Caco-2 (cell line): ENCODE data around the gene ODAD3. TPM values are rescaled to one million over a fixed set of nuclear protein-coding genes. Genes with fewer than 3 reads are reported as not detected.

Experiments used
- BruUV-seq: library from RNA; stranded (reverse); fragments of 400-500 nt; replicated peaks from 2 replicates; lab custom pipeline; 2021; lab: Mats Ljungman, UMichigan
- CTCF ChIA-PET: fragments of 300-600 bp; sonication (Branson Sonifier 250); formaldehyde crosslinking; loops from one replicate; lab custom pipeline; 2022; ENCODE audit warnings: antibody characterized with exemption; lab: Charles Lee
- POLR2A ChIA-PET: fragments of 300-600 bp; sonication (Branson Sonifier 250); formaldehyde crosslinking; loops from one replicate; lab custom pipeline; 2022; ENCODE audit warnings: antibody characterized with exemption; lab: Charles Lee
- DNase-seq, 2 experiments: peaks; one replicate each; pipeline versions ENCODE4 v3.0.0 to v3.0.0-alpha.2; 2020 to 2022
- H3K27me3 ChIP-seq: replicated peaks from 2 replicates; pipeline ENCODE4 v1.6.0; 2011; ENCODE audit warnings: low read length; ENCODE audit not compliant: control insufficient read depth, insufficient read depth
- H3K36me3 ChIP-seq: 2 replicates; pipeline ENCODE4 v1.5.1; 2011; ENCODE audit warnings: low read length; ENCODE audit not compliant: control insufficient read depth, insufficient read depth
- H3K4me1 ChIP-seq: fragments of 250-450 bp; sonication (Bioruptor Pico); 2 replicates; pipeline ENCODE4 v1.5.1; 2020; ENCODE audit warnings: mild to moderate bottlenecking
- H3K4me3 ChIP-seq: 2 replicates; pipeline ENCODE4 v1.5.1; 2011; ENCODE audit warnings: low read depth, mild to moderate bottlenecking, control low read depth, low read length
- H3K9me3 ChIP-seq: fragments of 250-450 bp; sonication (Bioruptor Pico); 2 replicates; pipeline ENCODE4 v1.5.1; 2020; ENCODE audit warnings: mild to moderate bottlenecking, moderate library complexity
- H3K27ac Mint-ChIP-seq: one replicate; pipeline ENCODE4 v1.8.0; 2022; ENCODE audit warnings: mixed read lengths; ENCODE audit not compliant: unreplicated experiment
- H3K27me3 Mint-ChIP-seq: one replicate; pipeline ENCODE4 v1.8.0; 2022; ENCODE audit warnings: mixed read lengths; ENCODE audit not compliant: insufficient read depth, unreplicated experiment
- H3K36me3 Mint-ChIP-seq: one replicate; pipeline ENCODE4 v1.8.0; 2022; ENCODE audit warnings: mild to moderate bottlenecking, mixed read lengths; ENCODE audit not compliant: insufficient read depth, unreplicated experiment
- H3K4me1 Mint-ChIP-seq: one replicate; pipeline ENCODE4 v1.8.0; 2022; ENCODE audit warnings: low read depth, mixed read lengths; ENCODE audit not compliant: unreplicated experiment
- H3K4me3 Mint-ChIP-seq: one replicate; pipeline ENCODE4 v1.8.0; 2022; ENCODE audit warnings: mild to moderate bottlenecking, moderate library complexity, mixed read lengths; ENCODE audit not compliant: unreplicated experiment
- H3K9me3 Mint-ChIP-seq: one replicate; pipeline ENCODE4 v1.8.0; 2022; ENCODE audit warnings: mixed read lengths; ENCODE audit not compliant: unreplicated experiment
- intact Hi-C: fragments of 100-400 bp; cut with micrococcal nuclease; formaldehyde crosslinking; loops from one replicate; pipeline ENCODE4 v1.10.0; 2022; ENCODE audit not compliant: unreplicated experiment
- total RNA-seq: library from RNA; stranded (reverse); gene quantifications from 2 replicates; pipeline ENCODE4 v1.2.3, GENCODE V29; 2022
- TF ChIP-seq, protein P1 (sequence below), 2 experiments: fragments of 200-600 bp in 1 of 2; IDR thresholded peaks; 1 replicate in 1 of 2; 2 replicates in 1 of 2; pipeline versions ENCODE4 v1.5.1 to v1.8.0; 2011 to 2022; ENCODE audit warnings: antibody characterized with exemption in 1 of 2, control low read depth in 1 of 2, inconsistent platforms in 1 of 2, low read depth in 1 of 2, low read length in 1 of 2, mild to moderate bottlenecking in 1 of 2, moderate library complexity in 1 of 2; ENCODE audit not compliant: insufficient read depth in 1 of 2, severe bottlenecking in 1 of 2, unreplicated experiment in 1 of 2

The ODAD3 gene
- total RNA-seq, 1 experiment from 2014 or later: not detected

DNA sequence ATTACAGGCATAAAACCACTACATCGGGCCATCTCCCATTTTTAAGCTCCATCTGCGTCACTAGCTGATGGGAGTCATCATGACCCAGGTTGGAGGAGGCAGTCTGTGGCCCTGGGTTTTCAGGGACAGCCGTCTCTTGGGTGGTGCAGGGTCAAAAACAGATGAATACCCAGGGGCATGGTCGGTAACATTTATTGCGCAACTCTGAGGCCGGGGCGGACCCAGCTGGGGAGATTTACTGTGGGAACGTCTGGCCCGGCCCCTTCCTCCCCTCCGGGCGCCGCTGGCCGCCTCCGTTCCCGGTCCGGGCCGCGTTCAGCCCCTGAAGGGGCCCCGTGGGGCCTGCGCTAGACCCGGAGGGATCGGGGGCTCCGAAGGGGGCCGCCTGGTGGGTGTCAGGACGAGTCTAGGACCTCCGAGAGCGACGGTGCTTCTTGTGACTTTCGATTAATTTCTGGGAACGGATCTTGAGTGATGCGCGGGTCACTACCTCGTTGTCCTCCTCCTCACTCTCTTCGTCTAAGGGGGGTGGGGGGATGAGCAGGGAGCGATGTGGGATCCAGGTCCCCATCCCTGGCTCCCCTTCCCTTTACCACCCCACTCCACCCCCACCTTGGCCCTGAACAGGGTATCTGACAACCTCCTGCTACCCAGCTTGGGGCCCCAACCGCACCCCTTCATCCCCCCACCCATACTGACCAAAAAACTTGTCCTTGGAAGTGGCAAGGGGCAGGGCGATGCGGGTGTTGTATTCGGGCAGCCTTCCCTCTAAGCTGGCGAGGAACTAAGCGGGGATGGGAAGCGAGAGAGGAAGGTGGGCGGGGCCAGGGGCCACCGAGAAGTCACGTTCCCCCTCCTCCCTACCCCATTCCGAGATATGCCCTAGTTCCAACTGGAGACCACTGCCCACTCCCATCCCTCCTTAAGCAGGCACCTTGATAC, 14.2 kb downstream of the ODAD3 start:
- ChIA-PET POLR2A (no interaction called here), CTCF (interaction anchor here (0.6 to 3.1 kb wide), 4 partner anchors 14 to 223 kb away, joined by 5 to 28 read pairs (median 12); partner anchors contain the start of genes EPOR, KANK2, ODAD3 and PRKCSH)
- Histone ChIP-seq H3K27me3 (no peaks in the 10 kb centered on the region), H3K36me3 (no peaks in the 10 kb centered on the region), H3K9me3 (no peaks in the 10 kb centered on the region), H3K4me1 (no peaks in the 10 kb centered on the region), H3K4me3 (no peak overlapping the region)
- no peak for DNase-seq
- no TSS peak for BruUV-seq
- Mint-ChIP-seq H3K4me1 (peaks cover 6% of the 10 kb centered on the region), H3K36me3 (peaks cover 8% of the 10 kb centered on the region), H3K27ac (no peak overlapping the region), H3K9me3 (no peaks in the 10 kb centered on the region), H3K4me3 (no peak overlapping the region), H3K27me3 (no peaks in the 10 kb centered on the region)
- TF ChIP-seq, protein P1, sequence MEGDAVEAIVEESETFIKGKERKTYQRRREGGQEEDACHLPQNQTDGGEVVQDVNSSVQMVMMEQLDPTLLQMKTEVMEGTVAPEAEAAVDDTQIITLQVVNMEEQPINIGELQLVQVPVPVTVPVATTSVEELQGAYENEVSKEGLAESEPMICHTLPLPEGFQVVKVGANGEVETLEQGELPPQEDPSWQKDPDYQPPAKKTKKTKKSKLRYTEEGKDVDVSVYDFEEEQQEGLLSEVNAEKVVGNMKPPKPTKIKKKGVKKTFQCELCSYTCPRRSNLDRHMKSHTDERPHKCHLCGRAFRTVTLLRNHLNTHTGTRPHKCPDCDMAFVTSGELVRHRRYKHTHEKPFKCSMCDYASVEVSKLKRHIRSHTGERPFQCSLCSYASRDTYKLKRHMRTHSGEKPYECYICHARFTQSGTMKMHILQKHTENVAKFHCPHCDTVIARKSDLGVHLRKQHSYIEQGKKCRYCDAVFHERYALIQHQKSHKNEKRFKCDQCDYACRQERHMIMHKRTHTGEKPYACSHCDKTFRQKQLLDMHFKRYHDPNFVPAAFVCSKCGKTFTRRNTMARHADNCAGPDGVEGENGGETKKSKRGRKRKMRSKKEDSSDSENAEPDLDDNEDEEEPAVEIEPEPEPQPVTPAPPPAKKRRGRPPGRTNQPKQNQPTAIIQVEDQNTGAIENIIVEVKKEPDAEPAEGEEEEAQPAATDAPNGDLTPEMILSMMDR (IDR thresholded peaks at IDR 0.05; ENCODE audit: insufficient read depth in 1 of 2, low read depth in 1 of 2, low read length in 1 of 2, severe bottlenecking in 1 of 2, unreplicated experiment in 1 of 2): no peak
- intact Hi-C loops: no loop called here

DNA sequence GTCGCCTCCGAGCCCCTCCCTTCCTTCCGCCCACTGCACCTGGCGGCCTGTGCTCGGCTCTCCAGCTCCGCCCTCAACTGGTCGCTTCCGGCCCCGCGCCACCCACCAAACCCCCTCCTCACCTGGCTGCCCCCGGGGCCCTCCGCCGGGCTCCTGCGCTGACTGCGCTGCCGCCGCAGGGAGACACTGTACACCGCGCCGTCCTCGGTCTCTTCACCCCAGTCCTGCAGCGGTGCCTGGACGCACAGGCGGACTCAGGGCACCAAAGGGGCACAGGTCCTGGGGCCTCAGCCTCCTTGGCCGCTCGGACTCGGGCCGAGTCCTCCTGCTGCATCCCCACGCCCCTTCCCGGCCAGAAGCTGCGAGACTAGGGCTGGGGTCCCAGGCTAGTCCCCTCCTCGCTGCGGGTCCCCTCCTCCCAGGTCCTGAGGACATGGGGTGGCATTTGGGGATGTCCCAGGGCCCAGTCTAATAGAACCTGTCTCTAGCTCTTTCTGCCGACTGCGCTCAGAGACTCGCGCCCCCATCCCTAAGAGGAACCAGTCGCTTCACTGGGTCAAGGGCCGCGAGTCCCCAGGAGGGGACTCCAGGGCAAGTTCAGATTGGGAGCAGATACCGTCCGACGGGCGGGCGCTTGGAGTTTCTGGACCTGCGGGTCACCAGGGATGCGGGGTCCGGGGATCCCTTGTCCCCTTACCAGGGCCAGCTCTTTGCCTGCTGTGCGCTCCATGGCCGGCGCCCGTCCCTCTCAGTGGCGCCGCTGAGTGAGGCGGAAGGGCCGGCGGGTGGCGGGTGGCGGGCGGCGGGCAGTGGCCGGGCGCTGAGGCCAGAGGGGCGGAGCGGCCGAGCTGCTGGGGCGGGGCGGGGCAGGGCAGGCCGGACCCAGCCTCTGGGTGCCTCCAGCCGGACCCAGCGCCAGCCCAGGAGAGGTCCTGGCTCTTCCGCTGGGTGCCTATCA, 16.1 kb downstream of the ODAD3 start, which contains the start of gene RGL3:
RGL3 (minus strand) TSS at position 766 of the 958 bp plus-strand sequence; CDS start at position 730, 36 bp downstream.
- Mint-ChIP-seq H3K36me3 (peaks cover 8% of the 10 kb centered on the region), H3K9me3 (no peaks in the 10 kb centered on the region), H3K4me3 (peak within 1 kb of the TSS; percentile 92), H3K27ac (peak within 1 kb of the TSS; percentile 89), H3K27me3 (no peaks in the 10 kb centered on the region), H3K4me1 (peaks cover 6% of the 10 kb centered on the region)
- peak within 1 kb of the TSS; percentile 58 for H3K4me3 ChIP-seq
- no peaks in the 10 kb centered on the region for H3K27me3 ChIP-seq
- TF ChIP-seq, protein P1 (IDR thresholded peaks at IDR 0.05; ENCODE audit: insufficient read depth in 1 of 2, low read depth in 1 of 2, low read length in 1 of 2, severe bottlenecking in 1 of 2, unreplicated experiment in 1 of 2): no peak
- H3K36me3 ChIP-seq: peaks cover 1% of the 10 kb centered on the region; the same call in 1 of the 2 replicates
- DNase-seq: peak; percentile 81 to 84
- BruUV-seq: no TSS peak
- ChIA-PET POLR2A (interaction anchor here (0.6 to 1.5 kb wide), 11 partner anchors 16 to 1374 kb away, joined by 3 to 8 read pairs (median 5); partner anchors contain the start of genes EPOR, ODAD3 and PRKCSH), CTCF (interaction anchor here (0.5 to 3.1 kb wide), 8 partner anchors 16 to 556 kb away, joined by 3 to 28 read pairs (median 6); partner anchors contain the start of genes EPOR, ODAD3 and PRKCSH)
- H3K4me1 ChIP-seq: no peaks in the 10 kb centered on the region
- intact Hi-C loops: loop anchor here (5.0 kb wide), 1 partner anchor 37 kb away; the partner anchor contains the start of gene EPOR
- no peaks in the 10 kb centered on the region for H3K9me3 ChIP-seq
